ENCODE results near the gene CADPS2.

DNA sequence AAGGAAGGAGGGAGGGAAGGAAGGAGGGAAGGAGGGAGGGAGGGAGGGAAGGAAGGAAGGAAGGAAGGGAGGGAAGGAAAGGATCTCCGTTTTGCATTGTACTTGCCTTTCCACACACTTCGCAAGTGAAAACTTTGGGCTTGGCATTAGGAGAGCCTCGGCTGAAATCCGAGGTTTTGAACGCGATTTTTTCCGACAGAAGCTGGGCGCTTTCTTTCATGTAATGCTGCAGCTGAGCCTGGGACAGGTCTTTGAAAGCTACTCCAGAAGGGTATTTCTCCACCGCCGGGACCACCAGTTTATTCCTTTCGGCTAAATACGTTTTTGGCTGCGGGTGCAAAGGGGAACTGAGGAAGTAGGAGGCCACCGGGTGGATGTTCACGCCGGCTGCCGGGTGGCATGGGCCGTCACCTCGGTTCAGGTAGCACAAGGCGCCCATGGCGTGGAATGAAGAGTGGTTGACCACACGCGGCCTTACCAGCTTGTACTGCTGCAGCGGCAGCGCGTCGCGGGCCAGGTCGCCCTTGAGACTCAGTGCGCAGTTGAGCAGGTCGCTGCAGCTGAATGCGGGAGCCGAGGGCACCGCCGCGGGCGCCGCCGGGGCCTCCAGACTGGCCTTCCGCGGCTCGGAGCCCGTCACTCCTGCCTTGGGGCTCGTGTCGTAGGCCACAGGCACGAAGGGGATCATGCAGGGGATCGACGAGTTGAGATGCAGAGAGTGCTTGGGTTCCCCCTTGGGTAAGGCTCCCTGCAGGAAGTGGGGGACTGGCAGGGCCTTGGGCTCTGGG, 582.5 kb downstream of the CADPS2 start:
- TF ChIP-seq POLR2AphosphoS5 (IDR thresholded peaks at IDR 0.05; ENCODE audit: low read depth, low read length) (no peak), POLR2A (IDR thresholded peaks at IDR 0.05; ENCODE audit: low read depth, low read length) (no peak)
